Measurements from ENCODE around the gene ZNF385D.
"Not testable (repeated sequence)": the region's sequence is repeated elsewhere in the genome, so short reads cannot be mapped to it uniquely, and the experiment has no call there.

ZNF385D gene

DNA sequence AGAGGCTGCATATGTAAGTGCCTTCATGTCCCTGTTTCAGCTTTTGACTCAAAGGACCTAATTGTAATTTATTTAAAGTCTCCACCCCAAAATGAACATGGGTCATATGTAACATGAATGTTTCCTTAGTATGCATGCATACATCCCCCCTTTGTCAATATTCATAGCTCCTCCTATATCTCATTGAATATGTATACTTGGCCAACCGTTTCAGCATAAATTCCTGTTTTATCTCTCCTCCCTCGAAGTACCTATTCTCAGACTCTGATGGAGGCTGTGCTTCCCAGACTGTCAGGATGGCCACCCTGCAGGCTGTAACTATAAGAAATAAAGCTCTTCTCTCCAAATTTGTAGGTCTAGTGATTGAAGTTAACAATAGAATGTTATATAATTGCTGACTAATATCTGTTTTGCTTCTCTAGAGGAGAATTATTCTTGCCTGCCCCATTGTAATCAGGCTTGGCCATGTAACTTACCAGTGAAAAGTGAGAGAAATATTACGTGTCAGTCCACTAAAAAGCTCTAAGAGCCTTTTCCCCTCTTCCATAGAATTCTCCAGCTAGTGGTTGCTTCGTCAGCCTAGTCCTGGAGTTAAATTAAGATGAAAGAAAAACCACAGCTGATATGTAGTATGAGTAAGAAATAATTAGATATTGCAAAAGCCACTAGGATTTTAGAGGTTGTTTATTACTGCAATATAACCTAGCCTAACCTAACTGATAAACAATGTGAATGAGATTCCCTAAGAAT lies 245.1 kb downstream of the ZNF385D start:
- no peak for DNase-seq

DNA sequence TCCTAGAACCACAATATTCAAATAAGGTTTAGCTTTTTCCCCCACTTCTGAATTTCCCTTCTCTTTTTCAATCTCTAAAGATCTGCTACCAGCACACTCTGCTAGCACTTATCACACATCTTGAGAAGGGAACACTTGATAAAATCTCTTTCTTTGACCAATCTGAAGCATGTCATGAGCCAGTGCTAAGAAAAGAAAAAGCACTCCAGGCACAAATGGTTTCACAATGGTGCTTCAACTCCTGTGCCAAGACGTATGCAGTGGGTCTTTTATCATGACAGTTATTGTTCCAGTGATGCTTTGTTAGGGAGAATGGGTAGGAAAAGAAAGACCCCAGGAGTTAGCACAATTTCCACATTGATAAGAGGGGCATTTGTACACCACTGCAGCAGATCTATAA lies 248.4 kb downstream of the ZNF385D start:
- no peak for DNase-seq

DNA sequence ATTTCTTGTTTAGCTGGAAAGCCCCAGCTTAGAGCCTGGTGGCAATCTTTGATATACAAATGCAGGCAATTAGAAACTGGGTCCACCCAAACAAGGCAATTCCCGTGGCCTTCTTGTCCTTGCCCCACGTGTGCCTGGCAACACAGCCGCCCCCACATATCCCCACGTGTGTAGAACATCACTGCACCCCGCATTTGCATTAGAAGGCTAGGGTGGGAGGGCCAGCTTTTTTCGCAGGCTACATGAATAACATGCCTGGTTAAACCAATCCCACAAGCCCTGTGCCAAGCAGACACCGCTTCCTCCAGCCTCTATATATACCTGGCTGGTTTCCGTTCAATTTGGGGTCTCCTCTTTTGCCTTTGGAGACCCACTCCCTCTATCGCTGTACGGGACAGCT lies 250.2 kb downstream of the ZNF385D start:
- no peak for DNase-seq

DNA sequence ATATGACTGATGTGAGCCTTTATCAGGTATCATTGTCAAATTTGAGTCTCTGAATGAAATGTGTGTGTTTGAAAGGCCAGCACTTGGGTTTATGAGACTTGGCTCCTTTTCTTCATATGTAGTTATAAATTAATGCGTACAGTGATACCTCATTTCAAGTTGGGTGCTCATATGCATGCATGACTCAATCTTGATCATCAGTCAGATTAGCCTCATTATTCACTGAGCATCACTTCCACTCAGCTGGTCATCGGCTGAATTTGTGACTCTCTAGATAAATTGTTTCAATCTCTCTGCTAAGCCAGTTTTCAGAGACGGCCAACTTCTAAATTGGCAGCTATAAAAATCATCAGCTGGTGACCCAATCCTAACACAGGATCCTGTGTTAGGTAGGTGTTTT lies 260.3 kb downstream of the ZNF385D start:
- DNase-seq: not testable (repeated sequence)

DNA sequence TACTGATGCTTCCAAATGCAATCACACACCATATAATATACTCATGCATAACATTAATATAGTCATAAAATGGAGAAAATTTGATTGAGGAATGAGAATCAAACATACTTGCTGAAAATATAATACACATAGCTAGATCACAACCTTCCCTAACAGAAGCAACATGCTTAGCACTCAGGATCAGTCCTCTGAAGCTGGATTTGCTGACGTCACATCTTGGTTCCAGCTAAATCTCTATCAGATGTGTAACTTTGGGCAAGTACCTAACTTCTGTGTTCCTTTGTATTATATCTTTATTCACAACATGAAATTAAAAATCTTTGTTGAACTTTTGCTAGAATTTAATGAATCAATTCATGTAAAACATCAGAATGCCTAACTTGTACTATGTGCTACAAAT lies 263.5 kb downstream of the ZNF385D start:
- no peak for DNase-seq

DNA sequence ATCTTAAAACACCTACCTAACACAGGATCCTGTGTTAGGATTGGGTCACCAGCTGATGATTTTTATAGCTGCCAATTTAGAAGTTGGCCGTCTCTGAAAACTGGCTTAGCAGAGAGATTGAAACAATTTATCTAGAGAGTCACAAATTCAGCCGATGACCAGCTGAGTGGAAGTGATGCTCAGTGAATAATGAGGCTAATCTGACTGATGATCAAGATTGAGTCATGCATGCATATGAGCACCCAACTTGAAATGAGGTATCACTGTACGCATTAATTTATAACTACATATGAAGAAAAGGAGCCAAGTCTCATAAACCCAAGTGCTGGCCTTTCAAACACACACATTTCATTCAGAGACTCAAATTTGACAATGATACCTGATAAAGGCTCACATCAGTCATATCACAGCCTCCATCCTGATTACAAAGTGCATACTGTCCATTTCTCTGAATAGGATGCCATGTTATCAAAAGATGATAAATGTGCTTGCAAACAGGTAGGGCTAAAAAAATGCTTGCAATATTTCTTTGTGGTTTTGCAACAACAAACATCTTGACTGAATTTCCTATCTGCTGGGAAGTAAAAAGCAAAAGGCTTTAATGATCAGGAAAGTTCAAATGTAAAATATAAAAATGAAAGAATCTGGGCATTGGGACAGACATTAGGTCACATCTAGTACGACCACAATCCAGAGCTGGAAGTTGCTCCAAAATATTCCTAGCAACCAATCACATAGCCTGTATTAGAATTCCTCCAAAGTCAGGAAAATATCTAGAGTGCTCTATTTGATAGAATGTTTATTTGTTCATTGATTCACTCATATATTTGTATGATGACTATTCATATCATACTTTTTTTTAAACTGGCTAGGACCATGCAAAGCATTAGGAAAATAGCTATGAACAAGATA lies 264.7 kb downstream of the ZNF385D start:
- DNase-seq: peak; percentile 23

DNA sequence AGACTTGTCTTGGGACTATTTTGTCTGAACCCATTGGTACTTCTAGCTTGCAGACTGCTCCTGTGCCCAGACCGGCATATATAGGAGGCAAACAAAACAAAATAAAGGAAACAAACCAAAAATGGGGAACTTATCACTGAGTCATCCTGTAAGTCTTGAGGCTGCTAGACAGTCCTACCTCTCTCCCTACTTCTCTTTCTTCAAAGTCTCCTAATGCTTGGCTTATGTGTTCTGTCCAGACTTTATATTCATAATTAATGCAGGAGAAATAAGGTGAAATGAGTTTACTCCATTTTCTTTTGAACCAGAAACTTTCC lies 266.2 kb downstream of the ZNF385D start:
- DNase-seq: no peak

DNA sequence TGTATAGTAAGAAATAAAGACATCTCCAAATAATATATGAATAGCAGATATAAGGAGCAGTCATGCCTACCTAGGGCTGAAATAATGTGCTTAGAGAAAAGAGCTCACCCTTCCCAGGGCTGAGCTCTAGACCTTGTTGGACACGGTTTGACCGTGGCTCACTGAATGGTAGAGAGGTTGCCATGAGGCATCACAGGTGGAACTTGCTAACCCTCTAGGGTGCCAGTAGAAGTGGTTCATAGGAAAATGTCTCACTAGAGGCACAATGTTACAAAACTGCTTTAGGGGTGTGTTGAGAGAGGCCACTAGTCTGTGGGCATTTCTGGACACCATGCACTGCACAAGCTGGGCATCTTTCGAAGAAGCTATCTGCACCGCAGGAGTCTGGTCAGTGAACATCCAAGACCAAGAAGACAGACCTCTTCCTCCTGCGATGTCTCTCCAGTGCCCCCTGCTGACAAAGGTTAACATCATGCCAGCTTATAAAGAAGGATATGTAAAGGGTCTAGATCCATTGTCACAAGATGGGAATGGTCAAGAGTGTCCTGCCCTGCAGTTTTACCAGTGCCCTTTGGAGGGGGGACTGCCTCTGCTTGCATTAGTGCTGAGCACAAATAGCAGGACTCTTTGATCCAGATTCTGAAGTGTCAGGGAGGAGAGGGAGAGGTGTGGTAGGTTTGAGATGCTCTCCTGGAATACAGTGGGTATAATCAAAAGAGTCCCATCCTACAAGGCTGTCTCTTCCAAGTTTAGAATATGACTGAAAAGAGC lies 266.8 kb downstream of the ZNF385D start:
- peak; percentile 80 for DNase-seq

DNA sequence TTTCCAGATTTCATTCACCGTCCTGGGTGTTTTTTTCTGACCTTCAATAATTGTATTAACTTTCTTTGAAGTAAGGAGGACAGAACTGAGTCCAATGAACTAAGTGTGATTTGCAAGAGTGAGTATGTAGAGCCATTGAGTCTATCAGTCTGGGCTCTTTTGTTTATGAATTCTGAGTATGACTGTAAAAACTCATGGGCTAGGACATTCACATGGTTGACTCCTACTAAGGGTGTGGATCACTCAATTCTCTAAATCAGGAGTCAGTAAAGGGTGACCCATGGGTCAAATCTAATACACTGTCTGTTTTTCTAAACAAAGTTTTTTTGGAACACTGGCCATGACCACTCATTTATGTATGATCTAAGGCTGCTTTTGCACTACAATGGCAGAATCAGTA lies 269.0 kb downstream of the ZNF385D start:
- DNase-seq: no peak

DNA sequence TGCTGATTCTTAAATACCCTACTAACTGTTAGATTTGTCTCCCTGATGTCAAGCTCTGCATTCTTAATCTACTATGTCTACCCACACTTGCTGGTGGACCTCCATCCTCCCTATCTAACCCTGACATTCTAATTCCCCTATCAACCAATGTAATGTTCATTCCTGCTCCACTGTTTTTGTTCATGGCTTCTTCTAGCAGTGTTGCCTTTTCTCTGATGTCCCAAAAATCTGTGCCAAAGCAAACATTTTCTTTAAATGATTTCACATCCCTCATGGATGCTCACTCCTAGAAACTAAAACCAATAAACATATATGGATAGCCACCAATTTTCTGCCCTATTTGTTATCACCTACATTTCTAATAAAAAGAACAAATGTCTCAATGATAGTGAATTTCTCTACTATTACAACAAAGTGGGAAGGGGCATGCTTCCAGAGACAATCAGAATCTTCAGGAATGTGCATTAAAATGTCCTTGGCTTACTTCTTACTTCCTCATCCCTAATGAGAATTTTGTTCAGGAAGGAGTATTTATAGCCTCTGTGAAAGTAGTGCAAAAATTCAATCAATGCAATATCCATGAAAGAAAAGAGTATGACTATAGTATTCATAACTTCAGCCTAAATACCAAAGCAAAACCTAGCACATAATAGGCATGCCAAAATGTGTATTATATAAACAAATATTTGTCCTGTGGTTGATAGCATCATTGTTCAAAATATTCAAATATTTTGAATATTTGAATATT lies 273.3 kb downstream of the ZNF385D start:
- peak; percentile 76 for DNase-seq

DNA sequence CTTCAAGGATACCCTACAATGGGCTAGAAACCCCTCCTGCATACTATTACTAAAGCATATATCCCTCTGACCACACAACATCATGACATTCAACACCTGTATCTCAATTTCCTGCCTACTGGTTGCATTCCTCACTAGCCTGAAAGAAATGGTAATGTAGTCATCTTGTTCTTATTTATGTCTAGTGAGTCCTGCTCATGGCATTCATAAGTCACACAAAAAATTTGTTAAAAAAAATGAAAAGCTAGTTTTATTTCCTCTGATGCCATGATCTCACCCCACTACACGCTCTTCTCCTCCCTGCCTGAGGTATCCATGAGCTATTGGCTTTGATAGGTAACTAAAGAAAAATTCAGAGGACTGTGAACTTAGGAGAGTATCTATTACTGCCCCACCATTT lies 284.5 kb downstream of the ZNF385D start:
- DNase-seq: peak; percentile 38

DNA sequence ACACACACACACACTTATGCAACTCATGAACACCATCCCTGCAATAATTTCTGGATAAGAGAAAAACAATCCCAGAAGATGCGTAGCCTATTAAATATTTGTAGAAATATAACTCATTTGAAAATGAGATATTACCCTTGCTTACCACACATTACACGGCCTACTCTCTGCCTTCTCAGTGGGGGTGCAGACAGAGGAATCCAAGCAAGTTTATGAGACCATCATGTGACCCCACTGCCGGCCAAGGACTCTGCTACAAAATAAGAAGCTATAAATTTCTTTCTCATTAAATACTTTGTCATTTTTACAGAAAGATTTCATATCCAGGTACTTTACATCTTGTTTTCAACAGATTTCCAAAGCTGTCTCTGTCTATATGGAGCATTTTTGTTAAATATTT lies 286.3 kb downstream of the ZNF385D start:
- no peak for DNase-seq

DNA sequence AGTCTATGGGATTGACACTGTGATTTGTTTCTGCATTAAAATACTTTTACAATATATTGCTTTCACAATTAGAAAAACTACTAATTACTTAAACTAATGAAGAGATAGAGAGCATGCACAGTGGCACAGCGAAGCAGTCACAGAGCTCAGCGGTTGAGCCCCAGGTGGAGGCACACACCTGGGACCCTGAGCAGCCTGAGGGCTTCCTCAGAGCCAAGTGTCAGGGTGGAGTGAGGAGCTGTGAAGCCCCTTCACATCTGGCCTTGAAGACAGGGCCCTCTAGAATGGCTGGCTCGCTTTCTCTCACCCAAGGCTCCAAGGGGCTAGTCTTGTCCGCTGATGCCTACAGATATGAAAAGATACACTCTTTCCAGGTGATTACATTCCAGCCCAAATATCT lies 287.7 kb downstream of the ZNF385D start:
- no peak for DNase-seq

DNA sequence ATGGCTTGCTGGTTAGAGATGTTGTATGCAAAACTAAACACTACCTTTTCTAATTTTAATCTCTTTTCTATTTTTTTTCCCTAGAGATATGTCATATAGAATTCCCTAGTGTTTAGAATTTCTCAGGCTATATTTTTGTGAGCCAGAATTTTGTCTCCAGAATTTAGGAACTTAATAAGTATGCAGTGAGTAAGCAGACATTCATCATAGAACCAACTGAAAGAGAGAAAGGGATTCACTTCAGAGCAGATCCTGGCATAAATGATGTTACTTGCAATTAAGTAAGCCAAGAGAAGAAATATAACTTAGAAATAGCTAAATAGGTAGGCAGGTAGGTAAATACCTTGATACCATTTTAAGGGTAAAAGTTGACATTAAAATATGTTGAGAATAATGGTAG lies 288.9 kb downstream of the ZNF385D start:
- DNase-seq: peak; percentile 22

DNA sequence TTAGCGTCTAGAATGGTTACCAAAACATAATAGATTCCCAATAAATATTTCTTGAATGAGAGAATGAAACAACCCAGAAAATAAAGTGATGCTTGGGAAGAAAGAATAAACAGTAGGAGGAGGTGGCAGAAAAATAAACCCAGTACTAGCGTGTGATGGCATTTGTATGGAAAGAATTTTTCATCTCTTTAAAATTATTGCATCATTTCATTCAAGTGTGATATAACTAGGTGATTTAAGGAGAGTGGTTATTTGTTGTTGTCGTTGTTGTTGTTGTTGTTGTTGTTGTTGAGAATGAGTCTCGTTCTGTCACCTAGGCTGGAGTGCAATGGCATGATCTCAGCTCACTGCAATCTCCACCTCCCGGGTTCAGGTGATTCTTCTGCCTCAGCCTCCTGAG lies 293.9 kb downstream of the ZNF385D start:
- DNase-seq: no peak

DNA sequence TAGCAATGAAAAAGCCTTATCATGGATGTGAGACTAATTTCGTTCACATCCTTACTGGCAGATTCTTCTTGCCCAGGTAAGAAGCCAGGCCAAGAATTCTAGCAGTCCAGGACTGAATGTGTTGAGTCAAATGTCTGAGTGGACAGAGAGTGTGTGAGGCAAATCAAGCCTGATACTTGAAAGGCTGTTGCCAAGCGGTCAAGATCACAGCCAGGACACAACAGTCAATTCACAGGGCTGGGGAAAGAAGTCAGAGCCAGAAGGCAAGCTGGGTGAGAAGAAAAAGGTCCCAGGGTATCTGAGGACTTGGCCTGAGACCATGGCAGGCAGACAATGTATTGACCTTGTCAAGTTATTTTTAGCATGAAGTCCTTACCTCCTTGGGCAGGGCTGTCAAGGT lies 301.3 kb downstream of the ZNF385D start:
- DNase-seq: no peak

DNA sequence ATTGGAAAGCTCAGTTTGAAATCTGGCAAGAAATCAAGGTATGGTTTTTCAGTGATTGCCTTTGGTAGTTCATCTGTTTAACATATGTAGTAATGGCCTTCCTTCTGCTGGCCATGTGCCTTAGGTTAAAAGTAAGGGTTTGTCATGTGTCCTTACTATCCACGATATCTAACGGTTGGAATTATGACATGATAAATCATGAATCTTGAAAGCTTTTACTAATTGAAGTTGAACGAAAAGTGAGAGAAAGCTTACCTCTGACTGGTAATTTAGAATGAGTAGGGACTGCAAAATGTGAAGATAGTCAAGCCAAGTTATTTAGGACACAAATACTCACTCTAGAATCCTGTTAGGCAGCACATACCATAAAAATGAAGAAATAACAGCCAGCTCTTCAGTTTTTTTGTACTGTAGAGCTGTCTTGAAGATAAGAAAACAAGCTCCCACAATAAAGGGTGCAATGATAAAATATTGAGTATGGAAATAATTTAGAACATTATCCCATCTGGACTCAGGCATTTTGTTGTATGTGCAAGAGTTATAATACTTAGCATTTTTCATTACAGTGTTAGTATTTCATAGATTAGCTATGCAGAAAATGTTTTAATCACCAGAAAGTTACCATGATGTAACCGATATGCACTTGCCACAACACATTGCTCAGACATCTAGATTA lies 303.4 kb downstream of the ZNF385D start:
- DNase-seq: peak; percentile 86

DNA sequence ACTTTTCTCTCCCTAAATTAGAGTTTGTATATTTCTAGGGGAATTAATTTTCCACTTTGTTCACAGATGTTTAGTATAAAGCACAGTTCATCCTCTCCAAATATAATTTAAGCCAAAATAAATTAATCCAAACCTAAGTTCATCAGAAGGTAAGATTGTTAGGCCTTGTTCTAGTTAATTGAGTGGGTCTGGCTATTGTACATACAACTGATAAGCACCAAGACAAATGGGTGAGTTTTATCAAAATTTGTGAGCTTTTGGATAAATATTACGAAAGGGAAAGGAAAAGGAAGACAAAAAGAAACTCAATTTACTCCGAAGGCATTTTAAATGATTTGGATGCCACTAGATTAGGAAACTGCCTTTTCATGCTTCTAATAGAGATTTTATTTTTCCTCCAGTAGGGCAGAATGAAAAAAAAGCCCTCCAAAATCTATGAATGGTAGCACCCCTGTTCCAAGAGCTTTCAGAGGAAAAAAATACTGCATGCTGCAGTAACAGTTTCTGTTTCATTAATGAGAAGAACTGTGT lies 304.0 kb downstream of the ZNF385D start:
- no peak for DNase-seq

DNA sequence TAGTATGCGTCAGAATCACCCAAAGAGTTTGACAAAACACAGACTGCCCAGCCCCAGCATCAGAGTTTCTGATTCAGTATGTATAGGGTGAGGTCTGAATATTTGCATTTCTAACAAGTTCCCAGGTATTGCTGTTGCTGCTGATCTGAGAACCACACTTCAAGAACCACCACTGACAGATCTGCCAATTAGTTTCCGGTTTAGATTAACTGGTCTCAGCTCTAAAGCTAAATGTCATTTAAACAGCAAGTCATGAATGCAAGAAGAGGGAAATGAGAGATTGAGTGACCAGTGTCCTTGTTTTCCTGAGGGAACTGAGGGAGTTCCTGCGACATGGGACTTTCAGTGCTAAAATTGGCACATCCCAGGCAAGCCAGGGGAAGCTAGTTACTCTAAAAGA lies 305.0 kb downstream of the ZNF385D start:
- no peak for DNase-seq

DNA sequence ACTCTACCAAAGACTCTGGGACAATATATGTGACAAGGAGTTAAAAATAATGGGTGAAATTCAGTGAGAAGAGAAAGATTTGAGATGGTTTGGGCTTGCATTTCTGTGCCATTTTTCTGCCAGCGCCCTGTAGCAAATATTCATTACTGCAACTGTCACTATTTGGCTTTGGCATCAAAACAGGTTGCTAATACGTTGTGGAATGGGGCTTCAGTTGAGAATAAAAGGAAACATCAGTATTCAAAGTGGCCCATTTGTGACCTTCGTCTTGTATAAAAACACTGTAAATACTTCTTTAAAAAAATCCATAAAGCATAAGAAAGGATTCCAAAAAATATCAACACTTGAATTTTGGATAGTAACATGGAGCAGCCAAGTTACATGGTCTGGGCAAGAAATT lies 309.2 kb downstream of the ZNF385D start:
- DNase-seq: no peak

DNA sequence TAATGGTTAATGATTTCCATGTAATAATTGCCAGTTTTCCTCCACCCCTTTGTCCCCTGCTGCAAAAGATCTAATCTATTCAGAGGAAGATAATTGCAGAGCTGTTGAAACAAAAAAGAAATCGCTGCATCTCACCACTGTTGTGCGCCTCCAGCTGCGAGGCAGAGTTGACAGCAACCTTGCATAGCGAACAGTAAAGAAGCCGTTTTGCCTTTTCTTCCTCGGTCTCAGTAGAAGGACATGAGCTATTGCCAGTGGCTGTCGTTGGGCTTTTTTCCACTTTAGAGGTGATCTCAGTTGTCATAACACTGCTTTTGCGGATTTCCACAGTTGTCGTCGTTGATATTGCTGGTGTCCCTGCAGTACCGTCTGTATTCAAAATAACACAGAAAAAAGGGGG lies 314.2 kb downstream of the ZNF385D start:
- DNase-seq: no peak

DNA sequence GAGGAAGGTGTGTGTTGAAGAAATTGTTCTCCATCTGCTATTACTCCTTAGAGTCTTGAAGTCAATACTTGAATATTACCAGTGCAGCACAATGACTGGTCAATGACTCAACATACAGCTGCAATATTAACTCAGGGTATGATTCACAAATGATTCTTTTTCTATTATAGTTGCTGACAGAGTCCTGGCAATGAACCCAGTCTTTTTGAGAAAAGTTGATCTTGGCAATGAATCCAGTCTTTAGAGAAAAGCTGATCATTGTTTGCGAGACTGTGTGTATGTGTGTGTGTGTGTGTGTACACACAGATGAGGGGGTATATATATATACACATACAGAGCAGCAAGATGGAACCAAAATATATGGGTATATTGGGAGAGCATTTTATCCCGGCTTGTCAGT lies 315.1 kb downstream of the ZNF385D start:
- DNase-seq: peak; percentile 93
